ENCODE data around the gene PIP5K1A.
"Not testable (repeated sequence)": the region's sequence is repeated elsewhere in the genome, so short reads cannot be mapped to it uniquely, and the experiment has no call there.

The PIP5K1A gene

GRCh38 chr1:151193304-151193703, 5.0 kb upstream of the PIP5K1A start:
- DNase-seq (ENCODE audit: low spot score), result no peak

- no peak for DNase-seq (ENCODE audit: low spot score)
These were observed 4.5 kb upstream of the PIP5K1A start for GRCh38 chr1:151193856-151194255.

GRCh38 chr1:151194894-151195594, 3.3 kb upstream of the PIP5K1A start:
- DNase-seq (ENCODE audit: low spot score), result peak; percentile 37

GRCh38 chr1:151196292-151196800, 2.0 kb upstream of the PIP5K1A start:
- peak; percentile 37 for DNase-seq (ENCODE audit: low spot score)

GRCh38 chr1:151197863-151198253, 494 bp upstream of the PIP5K1A start:
- no peak for DNase-seq (ENCODE audit: low spot score)

GRCh38 chr1:151199873-151200581, 1.7 kb downstream of the PIP5K1A start:
- no peak for DNase-seq (ENCODE audit: low spot score)

- not testable (repeated sequence) for DNase-seq (ENCODE audit: low spot score)
These were observed 7.1 kb downstream of the PIP5K1A start for GRCh38 chr1:151205381-151205965.

GRCh38 chr1:151210830-151211229, 12.5 kb downstream of the PIP5K1A start:
- no peak for DNase-seq (ENCODE audit: low spot score)

GRCh38 chr1:151211972-151212705, 13.8 kb downstream of the PIP5K1A start:
- no peak for DNase-seq (ENCODE audit: low spot score)

GRCh38 chr1:151213560-151213959, 15.2 kb downstream of the PIP5K1A start:
- DNase-seq (ENCODE audit: low spot score), result no peak

- DNase-seq (ENCODE audit: low spot score), result no peak
These were observed 23.3 kb downstream of the PIP5K1A start for GRCh38 chr1:151221616-151222015.

- no peak for DNase-seq (ENCODE audit: low spot score)
These were observed 23.8 kb downstream of the PIP5K1A start for GRCh38 chr1:151222130-151222529.

- no peak for DNase-seq (ENCODE audit: low spot score)
These were observed 36.9 kb downstream of the PIP5K1A start for GRCh38 chr1:151235235-151235634.

GRCh38 chr1:151237678-151238466, 39.5 kb downstream of the PIP5K1A start:
- no peak for DNase-seq (ENCODE audit: low spot score)

GRCh38 chr1:151238467-151238739, 40.1 kb downstream of the PIP5K1A start:
- DNase-seq (ENCODE audit: low spot score), result no peak

GRCh38 chr1:151242442-151242841, 44.1 kb downstream of the PIP5K1A start:
- DNase-seq (ENCODE audit: low spot score), result no peak

- DNase-seq (ENCODE audit: low spot score), result no peak
These were observed 45.4 kb downstream of the PIP5K1A start for GRCh38 chr1:151243683-151244216.

- DNase-seq (ENCODE audit: low spot score), result no peak
These were observed 48.4 kb downstream of the PIP5K1A start for GRCh38 chr1:151246786-151247185.

GRCh38 chr1:151251656-151252470, 53.5 kb downstream of the PIP5K1A start:
- DNase-seq (ENCODE audit: low spot score), result peak; percentile 72
